ENCODE measurements around the gene SLCO3A1.
A peak's percentile ranks its signal among the peaks of the same experiment; 100 is the strongest.

Gene SLCO3A1

GRCh38 chr15:91855684-91856489, 2.4 kb downstream of the SLCO3A1 start:
- H3K4me2 ChIP-seq (ENCODE audit: low read depth, low read length, poor library complexity, severe bottlenecking), result peak overlapping the region; percentile 68

GRCh38 chr15:91857224-91857585, 3.7 kb downstream of the SLCO3A1 start:
- peak overlapping the region; percentile 36 for H3K9ac ChIP-seq (ENCODE audit: low read depth, low read length, poor library complexity, severe bottlenecking)

More at GRCh38 chr15:91855684-91856489, 2.4 kb downstream of the SLCO3A1 start:
- H3K9me3 ChIP-seq (ENCODE audit: insufficient read depth, low read depth, low read length), result no peaks in the 10 kb centered on the region
- no peaks in the 10 kb centered on the region for H3K9me2 ChIP-seq (replicated peaks; ENCODE audit: low read depth, low read length)
- H3K4me1 ChIP-seq (ENCODE audit: insufficient read depth, low read length, poor library complexity, severe bottlenecking), result peaks cover 47% of the 10 kb centered on the region
- H3F3A ChIP-seq (ENCODE audit: low read depth), result peaks cover 26% of the 10 kb centered on the region
- H4K20me1 ChIP-seq (ENCODE audit: insufficient read depth, low read length, poor library complexity, severe bottlenecking), result no peaks in the 10 kb centered on the region
- no peaks in the 10 kb centered on the region for H3K27me3 ChIP-seq (ENCODE audit: insufficient read depth, low read length, poor library complexity, severe bottlenecking)
- no peak overlapping the region for H2AFZ ChIP-seq (ENCODE audit: low read length)
- no peak overlapping the region for H3K9ac ChIP-seq (ENCODE audit: low read depth, low read length, poor library complexity, severe bottlenecking)
- no peaks in the 10 kb centered on the region for H3K36me3 ChIP-seq (ENCODE audit: insufficient read depth, low read length)
- H3K79me2 ChIP-seq (ENCODE audit: insufficient read depth, low read length), result peaks cover 19% of the 10 kb centered on the region
- no peak overlapping the region for H3K4me3 ChIP-seq (ENCODE audit: low read length, poor library complexity, severe bottlenecking)
- TF ChIP-seq CTCF (conservative IDR thresholded peaks at IDR 0.05; ENCODE audit: low read length), result peak; percentile 40
- TF ChIP-seq EZH2phosphoT487 (IDR thresholded peaks at IDR 0.05; ENCODE audit: borderline replicate concordance), result no peak

GRCh38 chr15:91857772-91858171, 4.3 kb downstream of the SLCO3A1 start:
- Histone ChIP-seq H3K4me1 (ENCODE audit: insufficient read depth, low read length, poor library complexity, severe bottlenecking) (peaks cover 47% of the 10 kb centered on the region), H3K4me2 (ENCODE audit: low read depth, low read length, poor library complexity, severe bottlenecking) (peak overlapping the region; percentile 68)

More at GRCh38 chr15:91857224-91857585, 3.7 kb downstream of the SLCO3A1 start:
- H3K4me3 ChIP-seq (ENCODE audit: low read length, poor library complexity, severe bottlenecking), result peak overlapping the region; percentile 51
- H3K9me3 ChIP-seq (ENCODE audit: insufficient read depth, low read depth, low read length), result no peaks in the 10 kb centered on the region
- TF ChIP-seq EZH2phosphoT487 (IDR thresholded peaks at IDR 0.05; ENCODE audit: borderline replicate concordance) (no peak), CTCF (conservative IDR thresholded peaks at IDR 0.05; ENCODE audit: low read length) (no peak)
- no peaks in the 10 kb centered on the region for H3K9me2 ChIP-seq (replicated peaks; ENCODE audit: low read depth, low read length)
- peaks cover 19% of the 10 kb centered on the region for H3K79me2 ChIP-seq (ENCODE audit: insufficient read depth, low read length)
- no peaks in the 10 kb centered on the region for H3K36me3 ChIP-seq (ENCODE audit: insufficient read depth, low read length)
- H3F3A ChIP-seq (ENCODE audit: low read depth), result peaks cover 26% of the 10 kb centered on the region
- no peaks in the 10 kb centered on the region for H4K20me1 ChIP-seq (ENCODE audit: insufficient read depth, low read length, poor library complexity, severe bottlenecking)
- peaks cover 47% of the 10 kb centered on the region for H3K4me1 ChIP-seq (ENCODE audit: insufficient read depth, low read length, poor library complexity, severe bottlenecking)
- H3K4me2 ChIP-seq (ENCODE audit: low read depth, low read length, poor library complexity, severe bottlenecking), result peak overlapping the region; percentile 68
- H2AFZ ChIP-seq (ENCODE audit: low read length), result no peak overlapping the region
- no peaks in the 10 kb centered on the region for H3K27me3 ChIP-seq (ENCODE audit: insufficient read depth, low read length, poor library complexity, severe bottlenecking)

More at GRCh38 chr15:91857772-91858171, 4.3 kb downstream of the SLCO3A1 start:
- H3K79me2 ChIP-seq (ENCODE audit: insufficient read depth, low read length), result peaks cover 19% of the 10 kb centered on the region
- peaks cover 26% of the 10 kb centered on the region for H3F3A ChIP-seq (ENCODE audit: low read depth)
- H2AFZ ChIP-seq (ENCODE audit: low read length), result no peak overlapping the region
- peak overlapping the region; percentile 51 for H3K4me3 ChIP-seq (ENCODE audit: low read length, poor library complexity, severe bottlenecking)
- no peaks in the 10 kb centered on the region for H3K27me3 ChIP-seq (ENCODE audit: insufficient read depth, low read length, poor library complexity, severe bottlenecking)
- H3K9ac ChIP-seq (ENCODE audit: low read depth, low read length, poor library complexity, severe bottlenecking), result peak overlapping the region; percentile 36
- TF ChIP-seq EZH2phosphoT487 (IDR thresholded peaks at IDR 0.05; ENCODE audit: borderline replicate concordance), result no peak
- no peak for TF ChIP-seq CTCF (conservative IDR thresholded peaks at IDR 0.05; ENCODE audit: low read length)
- no peaks in the 10 kb centered on the region for H3K9me2 ChIP-seq (replicated peaks; ENCODE audit: low read depth, low read length)
- H3K9me3 ChIP-seq (ENCODE audit: insufficient read depth, low read depth, low read length), result no peaks in the 10 kb centered on the region
- no peaks in the 10 kb centered on the region for H4K20me1 ChIP-seq (ENCODE audit: insufficient read depth, low read length, poor library complexity, severe bottlenecking)
- no peaks in the 10 kb centered on the region for H3K36me3 ChIP-seq (ENCODE audit: insufficient read depth, low read length)

All from Loucy (cell line).